UCSD-AML1 (cell line): Measurements from ENCODE around the gene LRP1B.

ENCODE experiments used
- DNase-seq: peaks from one replicate; lab custom pipeline; 2025; ENCODE audit not compliant: unreplicated experiment; lab: John Stamatoyannopoulos, UW

LRP1B gene

GRCh38 chr2:142131010-142131669 lies at the start of gene LRP1B:
Gene LRP1B (minus strand): TSS chr2:142131016. CDS start chr2:142130729, 287 bp downstream.
- peak; percentile 5 for DNase-seq

DNA sequence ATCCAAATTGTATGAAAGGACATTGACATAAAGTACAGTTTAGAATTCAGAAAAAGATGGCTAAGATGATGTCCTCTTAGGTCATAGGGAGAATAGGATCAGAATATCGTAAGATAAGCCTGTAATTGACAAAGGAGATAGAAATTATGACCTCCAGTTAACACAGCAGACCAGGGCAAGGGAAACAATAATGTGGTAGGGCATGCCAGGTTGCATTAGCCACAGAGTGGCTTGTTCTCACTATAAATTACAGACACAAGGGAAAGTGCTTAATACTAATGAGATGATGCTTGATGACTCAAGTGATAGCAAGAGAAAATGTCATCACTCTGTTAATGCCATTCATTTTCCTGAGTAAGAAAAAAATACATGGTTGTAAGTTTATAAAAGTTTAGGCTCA lies 48.9 kb upstream of the LRP1B start:
- DNase-seq = no peak

DNA sequence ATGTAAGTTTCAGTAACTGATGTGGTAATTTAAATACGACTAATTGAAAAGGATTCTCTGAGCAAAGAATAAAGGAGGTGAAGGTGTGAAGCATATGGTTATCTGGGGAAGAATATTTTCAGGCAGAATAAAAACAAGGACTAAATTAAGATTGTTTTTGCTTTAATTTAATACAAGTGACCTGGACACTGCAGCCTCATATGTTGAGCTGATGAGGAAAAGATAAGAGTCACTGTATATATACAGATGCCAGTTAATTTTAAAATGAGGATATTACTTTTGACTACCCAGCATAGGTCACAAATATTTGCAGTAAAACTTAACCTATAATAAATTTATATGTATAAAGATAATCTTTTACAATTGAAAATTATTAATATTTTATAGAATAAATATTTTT lies 47.8 kb upstream of the LRP1B start:
- no peak for DNase-seq

- no peak for DNase-seq
Measured at GRCh38 chr2:142176941-142177340, 46.1 kb upstream of the LRP1B start.

- DNase-seq = no peak
Measured at GRCh38 chr2:142175813-142176338, 45.1 kb upstream of the LRP1B start.

- DNase-seq = no peak
Measured at GRCh38 chr2:142174176-142174575, 43.4 kb upstream of the LRP1B start.

DNA sequence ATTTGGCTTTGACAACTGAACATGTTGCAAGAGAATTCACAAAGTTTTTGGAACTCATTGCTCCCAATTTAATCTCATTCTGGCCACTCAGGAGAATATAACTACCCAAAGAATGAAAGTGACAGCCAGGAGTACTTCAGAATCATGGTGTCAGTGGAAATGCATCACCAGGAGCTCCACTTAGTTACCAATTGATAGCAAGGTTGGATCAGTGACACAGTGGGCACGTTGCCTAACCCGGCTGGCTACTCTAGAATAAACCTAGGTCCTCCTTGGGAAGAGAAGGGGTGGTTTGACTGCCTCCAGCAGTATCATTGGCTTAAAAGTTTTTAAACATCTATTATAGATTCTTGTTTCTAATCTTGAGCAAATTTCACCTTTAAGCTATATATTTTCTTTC lies 40.0 kb upstream of the LRP1B start:
- no peak for DNase-seq

- DNase-seq = peak; percentile 10
Measured at GRCh38 chr2:142165790-142166189, 35.0 kb upstream of the LRP1B start.

DNA sequence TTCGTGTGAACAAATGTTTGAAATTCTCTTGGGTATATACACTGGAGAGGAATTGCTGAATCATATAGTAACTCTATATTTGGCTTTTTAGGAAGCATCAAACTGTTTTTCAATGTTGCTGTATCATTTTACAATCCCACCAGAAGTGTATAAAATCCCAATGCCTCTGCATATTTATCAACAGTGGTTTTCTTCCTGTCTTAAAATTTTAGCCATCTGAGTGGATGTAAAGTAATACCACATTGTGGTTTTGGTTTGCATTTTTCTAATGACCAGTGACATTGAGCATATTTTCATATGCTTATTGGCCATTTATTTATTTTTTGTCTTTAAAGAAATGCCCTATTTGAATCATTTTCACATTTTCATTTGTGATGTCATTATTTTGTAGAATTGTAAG lies 22.8 kb upstream of the LRP1B start:
- DNase-seq = no peak

DNA sequence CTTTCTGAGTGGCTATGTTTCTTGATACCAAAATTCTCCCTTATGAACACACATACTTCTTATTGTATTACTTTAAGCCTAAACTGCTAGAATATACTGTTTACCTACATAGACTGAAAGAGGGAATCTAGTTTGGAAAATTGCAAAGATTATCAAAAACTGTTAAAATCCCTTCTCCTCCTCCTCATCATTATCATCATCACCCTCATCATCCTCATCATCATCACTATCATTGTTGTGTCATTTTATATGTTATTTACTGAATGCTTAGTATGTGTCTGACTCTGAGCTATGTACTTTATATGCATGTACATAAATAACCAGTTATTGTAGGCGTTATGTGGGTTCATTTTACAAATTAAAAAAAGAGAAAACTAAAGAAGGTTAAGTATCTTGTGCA lies 19.6 kb upstream of the LRP1B start:
- DNase-seq = no peak

DNA sequence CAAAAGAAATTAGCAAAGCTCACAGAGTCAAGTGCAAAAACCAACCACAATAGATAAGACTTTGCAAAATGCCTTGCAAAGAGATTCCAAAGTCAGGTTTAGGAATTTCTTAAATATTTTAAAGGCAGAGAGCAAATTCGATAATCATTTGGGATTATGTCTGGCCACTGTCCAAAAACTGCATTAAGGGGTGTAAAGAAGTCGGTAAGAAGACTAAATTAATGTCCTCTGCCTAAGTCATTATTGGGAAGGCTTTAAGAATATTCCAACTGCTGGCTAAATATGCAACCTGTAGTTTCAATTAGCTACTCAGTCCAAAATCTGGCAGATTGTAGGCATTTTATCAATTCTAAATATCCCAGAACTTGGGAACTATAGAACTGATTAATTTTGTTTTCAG lies 13.7 kb upstream of the LRP1B start:
- no peak for DNase-seq

DNA sequence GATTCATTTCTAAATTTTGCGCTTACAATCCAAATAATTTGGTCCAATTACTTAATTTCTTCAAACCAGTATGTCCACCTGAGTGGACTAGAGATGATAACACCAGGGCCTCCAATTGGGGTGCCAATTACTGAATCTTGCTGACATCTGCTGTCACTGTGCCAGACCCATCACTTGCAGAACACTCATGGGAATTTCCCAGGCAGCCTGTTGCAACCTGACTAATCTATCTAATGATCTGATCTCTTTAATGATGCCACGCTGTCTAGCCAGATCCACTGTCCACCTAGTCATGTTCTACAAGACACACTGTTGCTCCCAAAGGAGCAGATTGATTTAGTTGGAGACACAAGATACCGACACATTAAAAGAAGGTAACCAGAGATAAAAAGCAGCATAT lies 11.8 kb upstream of the LRP1B start:
- DNase-seq = no peak

- DNase-seq = no peak
Measured at GRCh38 chr2:142140434-142140845, 9.6 kb upstream of the LRP1B start.

GRCh38 chr2:142139384-142139783 lies 8.6 kb upstream of the LRP1B start:
- no peak for DNase-seq

DNA sequence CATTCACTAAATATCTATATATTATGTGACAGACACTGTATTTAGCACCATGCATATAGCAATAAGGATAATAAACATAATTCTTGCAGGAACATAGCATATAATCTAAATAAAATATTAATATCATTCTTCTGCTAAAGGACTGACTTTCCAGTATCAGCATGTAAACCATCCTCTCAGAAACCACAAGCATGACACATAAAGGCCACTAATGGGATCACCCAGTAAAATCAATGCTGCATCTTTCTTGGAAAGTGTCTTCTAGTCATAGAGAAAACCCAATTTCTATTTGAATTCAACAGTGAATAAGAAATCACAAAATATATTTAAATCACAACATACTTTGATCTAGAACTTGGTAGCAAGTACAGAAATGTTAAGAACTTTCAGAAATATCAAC lies 5.8 kb upstream of the LRP1B start:
- no peak for DNase-seq

DNA sequence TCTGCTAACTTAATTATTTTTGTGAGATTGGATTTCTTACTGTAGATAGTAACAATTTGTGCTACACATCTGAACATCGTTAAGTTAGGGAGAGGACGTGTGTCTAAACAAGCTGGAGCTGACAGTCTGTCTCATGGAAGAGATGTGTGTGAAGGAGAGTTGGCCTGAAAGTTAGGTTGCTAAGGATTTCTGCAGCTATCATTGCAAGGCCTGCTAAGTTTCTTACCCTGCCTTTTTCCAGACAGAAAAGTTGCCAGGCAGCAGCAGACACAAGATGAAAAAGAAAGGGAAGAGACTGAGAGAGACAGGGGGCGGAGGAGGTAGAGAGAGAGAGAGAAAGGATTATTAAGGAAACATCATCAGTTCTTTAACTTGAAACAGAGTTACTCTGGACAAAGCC lies 4.1 kb upstream of the LRP1B start:
- no peak for DNase-seq

- DNase-seq = peak; percentile 6
Measured at GRCh38 chr2:142130111-142131009, 456 bp downstream of the LRP1B start.

GRCh38 chr2:142128105-142128504 lies 2.7 kb downstream of the LRP1B start:
- DNase-seq = no peak

- no peak for DNase-seq
Measured at GRCh38 chr2:142127248-142127647, 3.6 kb downstream of the LRP1B start.

DNA sequence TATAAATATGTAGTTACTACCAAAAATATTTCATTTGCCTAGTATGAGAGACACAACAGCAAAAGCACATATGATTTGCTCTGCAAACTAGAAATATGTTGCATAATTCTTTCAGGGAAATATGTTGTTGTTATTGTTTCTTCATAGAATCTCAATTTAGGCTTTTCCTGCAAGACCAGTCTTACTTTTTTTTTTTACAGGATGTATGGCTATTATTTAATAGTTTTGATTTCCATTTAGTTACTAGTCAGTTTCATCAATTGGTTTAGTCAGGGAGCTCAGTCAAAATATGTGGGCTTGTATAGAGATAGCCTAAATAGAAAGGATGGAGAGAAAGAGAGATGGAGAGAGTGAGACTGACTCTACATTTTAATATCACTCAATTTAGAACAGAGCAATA lies 6.1 kb downstream of the LRP1B start:
- DNase-seq = no peak

GRCh38 chr2:142119347-142119746 lies 11.5 kb downstream of the LRP1B start:
- no peak for DNase-seq

- no peak for DNase-seq
Measured at GRCh38 chr2:142112757-142113221, 18.0 kb downstream of the LRP1B start.
